ENCODE measurements around the gene FYN.

DNA sequence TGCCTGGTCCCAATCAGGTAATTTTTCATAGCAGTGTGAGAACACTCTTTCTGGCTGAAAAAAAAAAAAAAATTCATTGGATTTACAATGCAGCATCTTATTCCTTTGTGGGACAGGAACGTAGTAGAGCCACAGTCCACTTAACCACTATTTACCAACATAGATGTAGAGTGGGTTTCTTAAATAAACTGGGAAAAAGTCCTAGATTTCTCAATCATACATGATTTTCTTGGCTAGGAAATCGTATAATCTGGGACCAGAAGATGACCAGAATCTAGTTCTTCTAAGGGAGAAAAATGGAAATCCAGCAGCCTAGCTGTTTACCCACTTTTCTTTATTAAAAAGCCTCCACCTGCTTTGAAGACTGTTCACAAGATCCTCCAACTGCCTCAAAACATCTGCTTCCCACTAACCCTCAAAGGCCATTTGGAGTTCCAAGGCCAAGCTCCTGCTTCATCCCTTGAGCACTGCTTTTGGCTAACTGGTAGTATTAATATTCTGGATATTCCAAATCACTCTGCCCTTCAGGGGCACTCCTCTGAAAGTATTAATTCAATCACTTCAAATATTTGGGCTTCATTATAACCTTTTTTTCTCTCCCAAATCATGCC lies 70.4 kb downstream of the FYN start:
- TF ChIP-seq, protein P1, sequence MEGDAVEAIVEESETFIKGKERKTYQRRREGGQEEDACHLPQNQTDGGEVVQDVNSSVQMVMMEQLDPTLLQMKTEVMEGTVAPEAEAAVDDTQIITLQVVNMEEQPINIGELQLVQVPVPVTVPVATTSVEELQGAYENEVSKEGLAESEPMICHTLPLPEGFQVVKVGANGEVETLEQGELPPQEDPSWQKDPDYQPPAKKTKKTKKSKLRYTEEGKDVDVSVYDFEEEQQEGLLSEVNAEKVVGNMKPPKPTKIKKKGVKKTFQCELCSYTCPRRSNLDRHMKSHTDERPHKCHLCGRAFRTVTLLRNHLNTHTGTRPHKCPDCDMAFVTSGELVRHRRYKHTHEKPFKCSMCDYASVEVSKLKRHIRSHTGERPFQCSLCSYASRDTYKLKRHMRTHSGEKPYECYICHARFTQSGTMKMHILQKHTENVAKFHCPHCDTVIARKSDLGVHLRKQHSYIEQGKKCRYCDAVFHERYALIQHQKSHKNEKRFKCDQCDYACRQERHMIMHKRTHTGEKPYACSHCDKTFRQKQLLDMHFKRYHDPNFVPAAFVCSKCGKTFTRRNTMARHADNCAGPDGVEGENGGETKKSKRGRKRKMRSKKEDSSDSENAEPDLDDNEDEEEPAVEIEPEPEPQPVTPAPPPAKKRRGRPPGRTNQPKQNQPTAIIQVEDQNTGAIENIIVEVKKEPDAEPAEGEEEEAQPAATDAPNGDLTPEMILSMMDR (IDR thresholded peaks at IDR 0.05) = no peak
- TF ChIP-seq POLR2A (IDR thresholded peaks at IDR 0.05) = no peak
- no peak for TF ChIP-seq POLR2AphosphoS5 (IDR thresholded peaks at IDR 0.05; ENCODE audit: insufficient read depth in 1 of 2, low read depth in 1 of 2)

All from vagina (tissue), 2 donors.